Inferior parietal cortex (tissue), 1 donor: ENCODE results near the gene HOXB5.

Source experiments
- DNase-seq: peaks from one replicate; pipeline ENCODE4 v3.0.0-alpha.2; 2016; ENCODE audit errors: extremely low spot score

Gene HOXB5

DNA sequence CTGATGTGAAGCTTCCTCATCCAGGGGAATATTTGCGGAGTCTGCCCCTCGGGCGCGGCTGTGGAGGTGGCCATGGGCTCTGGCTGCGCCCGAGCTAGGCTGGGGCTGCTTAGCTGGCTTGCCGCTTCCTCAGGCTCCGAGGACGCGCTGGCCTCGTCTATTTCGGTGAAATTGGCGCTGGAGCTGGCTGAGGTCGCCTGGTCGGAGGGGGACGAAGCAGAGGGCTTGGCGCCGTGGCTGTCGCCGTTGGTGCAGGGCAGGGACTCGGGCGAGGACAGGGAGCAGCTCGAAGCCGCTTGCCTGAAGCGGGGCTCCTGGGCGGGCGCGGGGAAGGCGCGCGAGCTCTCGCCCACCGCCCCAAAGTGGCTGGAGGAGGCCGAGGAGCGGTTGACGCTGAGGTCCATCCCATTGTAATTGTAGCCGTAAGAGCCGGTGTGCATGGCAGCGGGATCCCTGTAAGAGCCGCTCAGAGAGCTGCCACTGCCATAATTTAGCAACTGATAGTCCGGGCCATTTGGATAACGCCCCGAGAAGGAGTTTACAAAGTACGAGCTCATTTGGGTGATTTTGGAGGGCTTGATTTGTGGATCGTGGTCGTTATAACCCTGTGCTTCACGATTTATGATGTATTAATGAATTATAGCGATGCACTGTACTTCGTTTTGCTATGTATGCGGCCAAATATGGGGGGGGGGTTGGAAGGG, at the start of gene HOXB5:
Gene HOXB5, minus strand, starts transcription at position 654 of the 704 bp plus-strand sequence. Its CDS starts 97 bp downstream, at position 557.
- DNase-seq, result no peak

DNA sequence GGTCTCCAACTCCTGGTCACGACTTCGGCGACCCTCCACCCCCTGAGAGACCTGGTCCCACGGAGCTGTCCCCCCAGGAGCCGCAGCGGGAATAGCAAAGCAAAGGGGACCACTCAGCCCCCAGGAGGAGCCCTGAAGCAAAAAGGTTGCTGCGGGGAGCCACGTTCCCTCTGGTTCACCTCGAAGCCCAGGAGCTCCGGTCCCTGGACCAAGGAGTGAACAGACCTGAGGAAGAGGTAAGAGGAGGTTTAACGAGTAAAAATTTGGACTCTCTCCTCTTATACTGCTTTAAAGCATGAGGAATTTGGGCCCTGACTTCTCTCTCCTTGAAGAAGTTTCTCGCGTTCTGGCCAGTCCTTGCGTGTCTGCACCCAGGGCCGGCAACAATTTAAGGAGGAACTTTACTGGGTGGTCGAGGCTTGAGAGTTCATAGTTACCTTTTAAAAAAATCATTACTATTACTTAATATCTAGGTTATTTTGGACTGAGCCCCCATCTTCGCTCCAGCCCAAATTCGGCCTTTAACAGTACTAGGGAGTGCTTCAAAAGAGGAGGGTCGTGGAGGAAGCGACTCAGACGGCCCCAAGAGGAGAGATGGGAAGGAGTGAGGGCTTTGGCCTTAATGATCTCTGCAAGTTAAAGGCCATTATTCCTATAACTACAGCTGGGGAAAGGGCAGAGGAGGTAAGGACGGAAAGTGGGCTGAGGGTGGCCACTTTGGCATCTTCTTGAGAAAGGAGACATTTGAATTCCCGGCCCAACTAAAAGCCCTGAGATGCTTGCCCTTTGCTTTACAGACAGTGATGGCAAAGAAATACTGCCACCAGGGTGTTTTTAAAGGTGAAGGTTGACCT, 49.5 kb upstream of the HOXB5 start:
- no peak for DNase-seq

DNA sequence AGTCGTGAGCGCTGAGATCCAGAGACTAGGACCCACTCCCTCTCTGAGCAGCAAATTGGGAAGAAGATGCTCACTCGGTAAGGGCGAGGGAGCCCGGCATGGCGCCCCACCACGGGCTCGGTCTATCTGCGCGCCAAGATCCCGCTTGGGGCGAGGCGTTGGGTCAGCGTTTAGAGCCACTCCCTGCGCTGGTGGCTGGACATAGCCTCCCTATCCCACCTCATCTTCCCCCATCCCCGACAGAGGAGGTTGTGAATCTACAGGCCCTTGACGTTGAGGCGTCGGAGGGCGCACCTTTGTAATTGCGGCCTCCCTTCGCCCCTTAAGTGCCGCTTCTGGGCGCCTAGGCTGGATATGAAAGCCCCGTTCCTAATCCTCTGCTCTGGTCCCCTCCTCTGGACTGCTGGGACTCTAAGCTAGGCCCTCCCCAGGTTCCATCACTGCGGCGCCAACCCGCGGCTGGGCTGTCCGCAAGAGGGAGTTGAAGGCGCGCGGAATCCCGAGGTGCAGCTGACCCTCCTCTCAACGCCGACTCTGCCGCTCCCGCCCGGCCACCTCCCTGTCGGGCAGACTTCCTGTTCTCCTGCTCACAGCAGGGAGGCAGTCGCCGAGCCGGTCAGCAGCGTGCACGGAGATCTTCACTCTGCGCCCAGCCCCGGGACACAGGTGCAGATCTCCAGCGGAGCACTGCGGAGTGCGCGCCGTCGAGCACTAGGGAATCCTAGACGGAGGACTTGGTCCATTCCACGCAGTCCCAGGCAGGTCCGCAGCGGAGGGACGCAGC, 48.7 kb upstream of the HOXB5 start:
- no peak for DNase-seq

DNA sequence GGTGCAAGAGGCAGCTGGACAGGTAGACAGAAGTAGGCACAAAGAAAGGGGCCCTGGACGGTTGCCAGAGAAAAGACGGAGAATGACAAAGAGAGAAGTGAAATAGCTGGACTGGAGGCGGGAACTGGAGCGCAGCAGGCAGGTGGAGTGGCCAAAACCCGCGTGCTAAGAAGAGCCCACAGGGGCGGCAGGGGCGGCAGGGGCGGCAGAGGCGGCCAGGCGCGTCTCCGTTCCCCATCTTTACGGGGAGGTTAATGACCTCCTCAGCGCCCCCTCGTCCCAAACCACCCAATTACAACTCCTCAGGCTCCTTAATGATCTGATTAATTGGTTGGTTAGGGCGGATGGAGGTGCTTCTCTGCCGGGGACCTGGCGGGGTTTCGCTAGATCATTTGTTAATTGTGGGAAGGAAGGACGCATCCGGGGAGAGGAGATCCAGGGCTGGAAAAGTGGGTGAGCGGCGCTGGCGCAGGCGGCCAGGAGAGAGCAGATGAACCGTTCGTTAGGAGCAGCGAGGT, 48.0 kb upstream of the HOXB5 start:
- DNase-seq, result no peak

DNA sequence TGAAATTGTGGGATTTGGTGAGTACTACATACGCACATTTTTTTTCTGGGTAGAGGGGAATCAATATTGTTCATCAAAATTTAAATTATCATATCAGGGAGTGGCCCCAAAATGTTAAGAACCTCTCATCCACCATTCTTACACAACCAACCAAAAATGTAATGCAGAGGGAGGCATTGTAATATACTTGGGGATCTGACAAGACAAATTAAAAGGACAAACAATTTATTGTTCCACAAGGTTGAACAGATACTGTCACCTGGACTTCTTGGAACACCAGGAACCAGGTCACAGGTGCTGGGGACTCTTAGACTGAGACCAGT, 47.2 kb upstream of the HOXB5 start:
- no peak for DNase-seq

DNA sequence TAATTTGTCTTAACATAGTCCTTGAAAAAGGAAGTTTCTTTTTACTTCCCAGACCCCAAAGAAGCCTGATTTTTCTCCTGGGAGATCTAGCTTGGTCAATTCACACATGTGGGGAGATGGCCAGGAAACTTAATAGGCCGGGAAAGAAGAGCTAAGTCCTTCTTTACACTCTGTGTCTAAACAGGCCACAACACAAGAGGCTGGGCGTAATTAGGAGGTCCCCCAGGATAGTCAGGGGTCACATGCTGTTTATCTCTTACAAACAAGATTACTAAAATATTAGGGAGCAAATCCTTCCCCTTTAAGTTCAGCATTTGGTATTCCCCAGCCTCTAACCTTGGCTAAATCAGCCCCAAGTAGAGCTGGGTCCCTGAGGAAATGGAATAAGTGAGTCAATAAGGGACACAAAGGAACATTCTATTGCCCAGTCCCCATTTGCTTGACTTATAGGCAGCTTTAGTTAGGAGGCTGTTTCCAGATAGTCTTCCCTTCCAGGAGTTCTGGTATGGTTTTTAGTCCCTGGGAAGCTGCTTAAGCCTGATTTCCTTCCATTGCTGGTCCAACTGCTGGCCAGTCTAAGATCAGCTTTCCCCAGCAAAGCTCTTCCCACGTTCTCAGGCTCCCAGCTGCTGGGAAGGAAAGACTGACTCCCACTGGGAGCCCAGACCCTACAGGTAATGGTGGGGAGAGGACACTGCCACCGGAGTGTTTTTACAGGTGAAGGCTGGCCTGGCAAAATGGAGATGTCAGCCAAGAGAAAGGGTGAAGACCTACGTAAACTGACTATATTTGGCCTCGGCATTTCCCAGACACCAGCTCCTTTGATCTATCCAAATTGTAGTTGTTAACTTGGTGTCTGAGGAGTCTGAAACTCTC, 46.6 kb upstream of the HOXB5 start:
- DNase-seq, result no peak

DNA sequence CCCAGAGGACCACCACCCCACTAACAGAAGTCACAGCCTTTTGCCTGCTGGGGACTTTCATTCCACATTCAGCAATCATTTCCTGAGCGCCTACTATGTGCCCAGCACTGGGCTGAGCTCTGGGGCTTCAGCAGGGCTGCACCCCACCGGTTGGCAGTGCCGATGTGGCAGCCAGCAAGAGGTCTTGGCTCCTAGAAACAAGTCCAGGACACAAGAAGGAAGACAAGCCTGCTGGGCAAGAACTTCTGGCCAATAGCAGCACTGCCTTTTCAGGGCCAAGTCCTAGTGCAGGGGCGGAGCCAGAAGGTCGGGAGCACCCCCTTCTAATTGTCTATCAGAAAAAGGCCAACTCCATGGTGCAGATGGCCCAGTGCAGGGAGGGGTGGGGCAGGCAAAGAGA, 45.6 kb upstream of the HOXB5 start:
- DNase-seq, result no peak

DNA sequence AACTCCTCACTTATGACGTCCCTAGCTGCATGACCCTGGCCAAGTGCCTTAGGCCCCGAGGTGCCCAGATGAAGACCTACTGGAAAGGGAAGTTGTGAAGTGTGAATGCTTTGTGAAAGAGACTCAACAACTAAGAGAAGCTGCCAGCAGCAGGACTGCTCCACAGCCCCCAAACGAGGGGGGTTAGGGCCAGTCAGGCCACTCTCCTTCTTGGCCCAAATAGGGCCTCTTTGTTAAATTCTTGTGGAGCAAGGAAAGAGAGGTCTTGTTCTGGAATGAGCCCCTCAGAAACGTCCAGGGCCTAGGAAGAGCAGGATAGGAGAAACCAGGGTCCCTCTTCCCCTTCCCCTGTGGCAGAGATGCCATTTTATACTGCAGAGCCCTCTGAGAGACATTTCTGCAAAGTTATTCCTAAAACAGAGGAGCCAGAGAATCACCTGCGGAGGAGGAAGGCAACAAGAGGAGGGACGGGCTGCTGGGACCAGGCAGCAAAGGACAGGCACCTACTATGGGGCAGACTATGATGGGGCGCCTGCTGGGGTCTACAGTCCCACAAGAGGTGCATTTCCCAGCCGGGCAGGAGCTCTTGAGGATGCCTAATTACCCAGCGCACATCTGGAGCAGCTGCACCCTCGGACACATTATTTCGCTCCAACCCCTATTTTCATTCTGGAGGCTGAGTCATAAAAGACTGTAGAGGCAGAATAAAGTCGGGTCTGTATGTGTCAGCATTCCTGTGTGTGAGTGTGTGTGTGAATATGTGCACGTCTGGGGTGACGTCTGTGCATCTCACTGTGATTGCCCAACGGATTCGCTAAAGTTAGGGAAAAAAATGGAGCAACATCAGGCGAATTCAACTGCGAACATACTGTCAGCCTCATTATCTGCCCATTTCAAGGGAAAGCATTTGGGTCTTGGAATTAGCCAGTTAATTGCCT, 44.0 kb upstream of the HOXB5 start:
- no peak for DNase-seq

DNA sequence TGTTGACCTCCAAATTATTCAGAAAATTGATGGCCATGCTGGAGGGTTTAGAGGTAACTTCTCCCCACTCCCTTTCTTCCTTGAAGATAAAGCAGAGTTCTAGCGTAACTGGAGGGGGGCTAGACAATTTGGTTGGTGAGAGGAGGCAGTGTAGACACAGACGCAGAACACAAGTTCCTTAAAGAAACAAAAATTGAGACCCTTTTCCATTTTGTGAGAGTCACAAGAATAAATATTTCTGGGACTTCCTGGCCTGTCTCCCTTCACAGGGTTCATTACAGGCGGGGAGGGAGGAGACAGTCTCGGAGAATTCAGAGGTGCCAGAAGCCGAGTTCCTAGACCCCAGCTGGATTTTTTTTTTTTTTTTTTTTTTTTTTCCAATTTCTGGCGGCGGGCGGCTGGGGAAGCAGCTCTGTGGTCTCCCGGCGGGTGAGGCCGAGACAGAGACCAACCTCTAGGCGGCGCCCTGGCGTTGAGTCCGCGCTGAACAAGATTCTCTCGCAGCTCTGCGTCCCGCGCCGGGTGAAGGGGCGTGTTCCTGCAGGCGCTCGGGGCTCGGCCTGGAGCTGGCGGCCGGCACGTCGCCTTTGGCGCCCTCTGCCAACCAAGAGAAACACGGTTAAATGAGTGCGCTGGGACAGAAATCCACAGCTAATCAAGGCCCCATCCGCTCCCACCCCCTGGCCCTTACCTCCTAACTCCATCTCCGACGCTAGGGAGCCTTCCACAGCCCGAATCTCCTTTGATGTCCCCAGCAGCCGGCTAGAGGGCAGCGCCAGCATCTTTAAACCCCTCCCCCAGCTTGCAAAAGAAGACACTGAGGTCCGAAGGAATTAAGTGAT, 42.8 kb upstream of the HOXB5 start:
- DNase-seq, result peak; percentile 15

DNA sequence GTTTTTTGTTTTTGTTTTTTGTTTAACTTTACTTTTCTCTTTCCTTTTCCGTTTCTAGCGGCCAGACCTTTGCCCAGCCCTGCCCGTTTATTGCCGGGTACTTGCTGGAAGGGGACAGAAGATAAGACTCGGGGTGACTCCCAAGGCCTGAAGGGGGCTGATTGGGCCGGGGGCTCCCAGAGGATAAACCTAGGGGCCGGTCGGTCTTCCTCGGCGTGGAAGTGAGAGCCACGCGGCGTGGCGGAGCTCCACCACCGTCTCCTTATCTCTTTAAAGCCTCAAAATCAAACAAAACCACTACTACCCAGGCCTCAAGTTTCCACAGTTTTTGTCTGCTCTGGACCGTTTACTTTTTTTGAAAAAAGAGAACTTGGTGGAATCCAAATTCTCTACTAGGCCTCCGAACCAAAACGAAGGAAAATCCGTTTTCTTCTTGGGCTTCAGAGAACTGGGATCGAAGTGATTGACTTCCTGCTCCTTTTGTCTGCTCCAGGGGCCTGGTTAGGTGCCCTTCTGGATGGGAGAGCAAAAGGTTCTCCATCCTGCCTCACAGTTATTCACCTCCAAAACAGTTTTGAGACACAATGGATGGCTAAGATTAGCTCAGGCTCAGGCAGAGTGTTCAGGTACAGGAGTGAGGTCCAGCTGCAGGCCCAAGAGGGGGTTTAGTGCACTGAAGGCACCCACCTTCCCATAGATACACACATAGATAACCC, 41.1 kb upstream of the HOXB5 start:
- no peak for DNase-seq

DNA sequence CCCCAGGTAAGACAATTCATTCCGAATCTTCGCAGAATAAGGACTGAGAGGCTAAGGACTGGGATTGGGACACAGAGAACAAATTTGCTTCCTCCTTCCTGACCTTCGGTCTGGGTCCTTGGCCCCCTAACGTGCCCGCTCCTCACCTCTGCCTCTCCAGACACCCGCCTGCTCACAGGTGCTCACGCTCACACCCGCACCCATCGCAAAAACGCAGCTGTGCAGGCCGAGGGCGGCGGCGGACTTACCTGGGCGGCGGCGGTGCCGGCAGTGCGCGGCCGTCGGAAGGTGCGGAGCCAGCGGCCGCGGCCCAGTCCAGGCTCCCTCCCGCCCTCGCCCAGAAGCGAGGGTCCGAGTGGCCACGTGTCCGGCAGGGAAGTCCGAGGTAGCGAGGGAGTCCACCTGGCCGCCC, 39.7 kb upstream of the HOXB5 start:
- DNase-seq, result no peak

DNA sequence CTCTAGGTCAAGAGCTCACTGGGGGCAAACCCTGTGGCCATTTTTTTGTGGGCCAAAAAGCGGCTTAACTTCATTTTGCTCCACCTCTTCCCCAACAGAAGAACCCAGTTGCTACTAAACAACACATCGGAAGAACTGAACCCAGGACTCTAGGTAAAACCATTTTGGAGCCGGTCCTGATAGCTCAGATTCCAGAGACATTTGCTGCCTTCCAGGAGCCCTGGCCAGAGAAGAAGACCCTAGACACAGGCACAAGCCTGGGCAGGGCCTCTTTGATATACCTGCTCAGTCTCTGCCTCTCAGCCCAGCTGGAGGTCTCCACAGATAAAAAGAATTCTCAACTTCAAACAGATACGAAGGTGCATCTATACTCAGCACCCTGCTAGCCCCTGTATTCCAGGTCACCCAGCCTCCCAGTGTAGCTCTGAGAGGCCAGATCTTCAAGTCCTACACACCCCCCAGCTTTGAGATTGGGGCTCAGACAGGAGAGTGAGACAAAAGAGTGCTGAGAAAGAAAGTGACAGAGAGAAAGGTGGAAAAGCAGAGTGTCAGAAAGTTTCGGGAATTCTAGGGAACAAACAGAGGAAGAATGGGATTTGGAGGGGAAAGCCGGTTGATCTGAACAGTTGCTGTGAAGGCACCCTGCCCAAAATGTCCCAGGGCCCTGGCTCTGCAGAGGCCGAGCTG, 39.1 kb upstream of the HOXB5 start:
- DNase-seq, result no peak

DNA sequence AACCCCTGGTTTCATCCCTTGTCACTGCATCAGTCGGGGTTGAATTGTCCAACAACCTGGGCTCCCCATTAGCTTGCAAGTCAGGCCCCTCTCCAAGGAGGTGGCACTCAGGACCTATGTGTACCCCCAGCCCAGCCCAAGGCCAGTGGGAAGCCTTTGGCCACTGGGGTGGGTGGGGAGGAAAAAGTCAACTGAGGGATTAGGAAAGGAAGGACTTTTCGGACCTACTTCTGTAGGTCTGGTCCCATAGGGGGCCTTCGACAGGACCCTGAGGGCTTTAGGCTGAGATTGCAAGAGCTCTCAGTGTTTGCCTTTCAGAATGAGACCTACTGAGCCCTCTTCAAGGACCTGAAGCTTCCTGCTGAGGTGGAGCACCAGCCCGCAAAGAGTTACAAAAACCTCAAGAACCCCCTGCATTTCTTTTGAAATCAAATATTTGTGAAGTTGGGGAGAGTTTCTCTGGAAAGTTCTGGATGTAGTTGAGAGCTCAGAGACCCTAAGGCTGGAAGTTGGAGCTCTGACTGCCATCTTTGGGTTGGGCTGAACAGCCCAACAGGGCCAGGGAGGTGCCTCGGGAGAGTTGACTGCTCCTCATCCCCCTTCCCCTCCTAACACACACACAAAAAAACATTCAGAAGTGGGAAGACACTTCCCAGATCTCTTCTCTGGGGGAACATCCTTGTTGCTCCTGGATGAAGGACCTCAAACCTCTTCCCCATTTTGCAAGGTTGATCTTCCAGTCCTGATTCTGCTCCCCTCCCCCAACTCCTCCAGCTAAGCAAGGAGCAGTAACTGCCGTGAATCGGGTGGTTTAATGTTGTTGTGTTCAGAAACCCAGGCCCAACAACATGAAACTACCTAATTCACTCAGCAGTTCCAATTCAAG, 38.4 kb upstream of the HOXB5 start:
- DNase-seq, result no peak

DNA sequence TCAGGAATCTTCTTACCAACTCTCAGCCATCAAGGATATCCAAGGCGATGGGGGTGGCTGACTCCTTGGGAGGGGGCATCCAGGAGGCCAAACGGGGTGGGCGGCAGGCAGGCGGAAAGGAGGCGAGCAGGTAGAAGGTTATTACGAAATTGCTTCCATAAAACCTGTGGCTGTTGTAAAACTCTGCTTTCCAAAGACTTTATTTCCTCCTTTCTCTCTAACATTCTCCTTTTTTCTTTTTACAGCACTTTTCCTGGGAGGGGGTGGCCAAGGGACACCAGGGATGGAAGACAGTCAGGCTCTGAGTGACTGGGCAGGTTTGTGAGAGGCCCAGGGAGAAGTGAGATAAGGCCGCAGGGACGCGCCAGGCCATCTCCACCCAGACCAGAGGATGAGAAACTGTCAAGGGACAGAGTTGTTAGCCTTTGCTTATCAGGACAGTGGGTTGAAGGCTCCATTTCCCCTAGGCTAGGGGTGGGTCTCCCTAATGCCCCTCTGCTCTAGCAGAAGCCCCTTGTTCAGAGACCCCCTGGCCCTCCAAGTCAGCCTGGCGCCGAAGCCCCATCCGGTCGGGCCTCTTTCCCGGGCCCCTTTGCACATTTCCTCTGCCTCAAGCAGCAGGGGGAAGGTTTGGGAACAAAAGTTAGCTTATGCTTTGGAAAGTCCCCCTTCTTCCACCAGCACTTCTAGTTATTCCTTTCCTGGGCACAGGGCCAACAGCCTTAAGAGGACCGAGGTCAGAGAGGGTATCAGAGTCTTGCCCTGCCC, 37.5 kb upstream of the HOXB5 start:
- DNase-seq, result peak; percentile 7

DNA sequence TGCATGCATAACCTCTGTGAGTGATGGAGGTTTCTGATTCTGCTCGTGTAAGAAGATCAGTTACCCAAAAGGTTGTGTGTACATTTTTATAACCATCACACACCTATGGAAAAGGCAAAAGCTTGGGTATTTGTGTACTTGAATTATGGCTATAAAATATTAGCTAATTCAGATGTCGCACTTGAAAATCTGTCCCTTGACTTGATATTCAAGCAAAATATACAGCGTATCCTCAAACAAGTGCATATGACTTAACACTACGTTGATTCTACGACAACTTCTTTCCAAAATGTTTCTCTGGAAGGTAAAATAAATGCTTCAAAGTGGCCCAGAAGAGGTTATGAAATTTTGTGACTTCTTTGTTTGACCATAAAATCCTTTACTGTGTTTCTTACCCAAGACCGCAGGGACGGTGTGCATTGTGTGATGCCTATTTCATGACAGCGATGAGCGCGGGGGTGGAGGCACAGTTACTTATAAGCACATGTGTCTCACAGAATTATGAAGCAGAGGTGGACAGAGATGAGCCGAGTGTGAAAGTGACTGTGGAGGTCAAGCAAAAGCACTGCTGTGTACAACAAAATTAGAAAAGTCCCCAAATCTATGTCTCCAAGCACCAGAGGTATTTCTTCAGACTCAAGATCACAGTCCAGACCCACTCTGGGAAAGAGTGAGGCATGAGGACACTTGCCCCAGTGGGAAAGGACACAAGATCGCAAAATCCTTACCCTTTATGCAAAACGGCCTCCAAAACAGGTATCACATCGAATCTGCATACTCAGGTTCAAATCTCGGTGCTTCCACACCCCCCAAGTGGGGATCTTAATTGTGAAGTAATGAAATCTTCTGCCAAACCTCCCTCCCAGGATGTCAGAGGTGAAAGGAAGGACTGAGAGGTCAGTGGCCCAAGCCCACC, 36.7 kb upstream of the HOXB5 start:
- no peak for DNase-seq
